ENCODE results near the gene SLC4A7.

SLC4A7 gene

GRCh38 chr3:27384191-27384590 lies 100.0 kb downstream of the SLC4A7 start:
- no peak for TF ChIP-seq YY1 (IDR thresholded peaks at IDR 0.05; ENCODE audit: low read depth)
- TF ChIP-seq NFIC (IDR thresholded peaks at IDR 0.05): no peak
- TF ChIP-seq USF1 (IDR thresholded peaks at IDR 0.05): no peak
- TF ChIP-seq TEAD4 (IDR thresholded peaks at IDR 0.05): no peak
- TF ChIP-seq TAF1 (IDR thresholded peaks at IDR 0.05; ENCODE audit: low read depth): no peak
- TF ChIP-seq EGR1 (IDR thresholded peaks at IDR 0.05): no peak
- TF ChIP-seq RAD21 (IDR thresholded peaks at IDR 0.05; ENCODE audit: low read depth): no peak
- no peak for TF ChIP-seq REST (IDR thresholded peaks at IDR 0.05; ENCODE audit: low read depth)
- no peak for TF ChIP-seq CEBPB (IDR thresholded peaks at IDR 0.05)
- no peak for TF ChIP-seq FOXM1 (IDR thresholded peaks at IDR 0.05; ENCODE audit: borderline replicate concordance, low read depth)
- no peak for TF ChIP-seq CREB1 (IDR thresholded peaks at IDR 0.05; ENCODE audit: low read depth)
- TF ChIP-seq EP300 (IDR thresholded peaks at IDR 0.05; ENCODE audit: borderline replicate concordance): no peak
- TF ChIP-seq ZBTB7A (IDR thresholded peaks at IDR 0.05; ENCODE audit: low read depth): no peak
- TF ChIP-seq TCF12 (IDR thresholded peaks at IDR 0.05; ENCODE audit: low read depth): no peak
- TF ChIP-seq MAX (IDR thresholded peaks at IDR 0.05): no peak

- no peak for TF ChIP-seq MAX (IDR thresholded peaks at IDR 0.05)
- TF ChIP-seq EP300 (IDR thresholded peaks at IDR 0.05; ENCODE audit: borderline replicate concordance): no peak
- TF ChIP-seq REST (IDR thresholded peaks at IDR 0.05; ENCODE audit: low read depth): no peak
- no peak for TF ChIP-seq FOXM1 (IDR thresholded peaks at IDR 0.05; ENCODE audit: borderline replicate concordance, low read depth)
- TF ChIP-seq NFIC (IDR thresholded peaks at IDR 0.05): no peak
- TF ChIP-seq TAF1 (IDR thresholded peaks at IDR 0.05; ENCODE audit: low read depth): no peak
- no peak for TF ChIP-seq RAD21 (IDR thresholded peaks at IDR 0.05; ENCODE audit: low read depth)
- TF ChIP-seq CREB1 (IDR thresholded peaks at IDR 0.05; ENCODE audit: low read depth): no peak
- no peak for TF ChIP-seq TCF12 (IDR thresholded peaks at IDR 0.05; ENCODE audit: low read depth)
- TF ChIP-seq ZBTB7A (IDR thresholded peaks at IDR 0.05; ENCODE audit: low read depth): no peak
- TF ChIP-seq USF1 (IDR thresholded peaks at IDR 0.05): no peak
- TF ChIP-seq YY1 (IDR thresholded peaks at IDR 0.05; ENCODE audit: low read depth): no peak
- TF ChIP-seq TEAD4 (IDR thresholded peaks at IDR 0.05): no peak
- no peak for TF ChIP-seq EGR1 (IDR thresholded peaks at IDR 0.05)
- TF ChIP-seq CEBPB (IDR thresholded peaks at IDR 0.05): no peak
Observed at GRCh38 chr3:27380433-27381357, 103.5 kb downstream of the SLC4A7 start.

- TF ChIP-seq RAD21 (IDR thresholded peaks at IDR 0.05; ENCODE audit: low read depth) (no peak), USF1 (IDR thresholded peaks at IDR 0.05) (no peak), ZBTB7A (IDR thresholded peaks at IDR 0.05; ENCODE audit: low read depth) (no peak), CREB1 (IDR thresholded peaks at IDR 0.05; ENCODE audit: low read depth) (no peak), TEAD4 (IDR thresholded peaks at IDR 0.05) (no peak), REST (IDR thresholded peaks at IDR 0.05; ENCODE audit: low read depth) (no peak), EP300 (IDR thresholded peaks at IDR 0.05; ENCODE audit: borderline replicate concordance) (no peak), NFIC (IDR thresholded peaks at IDR 0.05) (no peak), MAX (IDR thresholded peaks at IDR 0.05) (no peak), TCF12 (IDR thresholded peaks at IDR 0.05; ENCODE audit: low read depth) (no peak), TAF1 (IDR thresholded peaks at IDR 0.05; ENCODE audit: low read depth) (no peak), CEBPB (IDR thresholded peaks at IDR 0.05) (no peak), EGR1 (IDR thresholded peaks at IDR 0.05) (no peak), YY1 (IDR thresholded peaks at IDR 0.05; ENCODE audit: low read depth) (no peak), FOXM1 (IDR thresholded peaks at IDR 0.05; ENCODE audit: borderline replicate concordance, low read depth) (no peak)
Observed at GRCh38 chr3:27378331-27378730, 105.9 kb downstream of the SLC4A7 start.

Data from Ishikawa (cell line).